SK-N-SH (cell line): ENCODE measurements around the gene ABHD2. TPM values are rescaled to one million over a fixed set of nuclear protein-coding genes. Genes with fewer than 3 reads are reported as not detected.
A peak's percentile ranks its signal among the peaks of the same experiment; 100 is the strongest.

ENCODE experiments used
- CTCF ChIA-PET: fragments of 300-600, 350-600 bp; formaldehyde crosslinking; extraction: SDS; loops from one replicate; lab custom pipeline; 2021; lab: Yijun Ruan, JAX
- POLR2A ChIA-PET: fragments of 350-600 bp; sonication (Branson Sonifier 250); formaldehyde crosslinking; extraction: SDS; loops from one replicate; lab custom pipeline; 2020; ENCODE audit warnings: antibody characterized with exemption, inconsistent platforms; lab: Yijun Ruan, JAX
- DNase-seq: peaks from one replicate; pipeline ENCODE4 v3.0.0; 2012
- H2AFZ ChIP-seq: fragments of 200-600 bp; sonication (generic); 2 replicates; pipeline ENCODE4 v1.8.1; 2016; ENCODE audit warnings: antibody characterized with exemption, mild to moderate bottlenecking, low read depth
- H3F3A ChIP-seq: fragments of 200-600 bp; sonication (generic); replicated peaks from 2 replicates; pipeline ENCODE3; 2016; ENCODE audit warnings: antibody characterized with exemption, mild to moderate bottlenecking; ENCODE audit not compliant: insufficient read depth
- H3K27ac ChIP-seq, 2 experiments: fragments of 200-500 bp in 1 of 2; fragments of 200-600 bp in 1 of 2; sonication (Bioruptor generic) in 1 of 2; sonication (generic), shearing (Covaris generic) in 1 of 2; 2 replicates each; pipeline versions ENCODE4 v1.5.1 to v1.6.1; 2014 to 2016; ENCODE audit warnings: low read depth in 2 of 2, inconsistent platforms in 1 of 2, low read length in 1 of 2, mild to moderate bottlenecking in 1 of 2, mixed read lengths in 1 of 2
- H3K27me3 ChIP-seq: fragments of 200-600 bp; sonication (generic), shearing (Covaris generic); 2 replicates; pipeline ENCODE4 v1.6.1; 2016; ENCODE audit warnings: mixed run types; ENCODE audit not compliant: insufficient read depth
- H3K36me3 ChIP-seq, 2 experiments: fragments of 200-500 bp in 1 of 2; fragments of 200-600 bp in 1 of 2; sonication (Bioruptor generic) in 1 of 2; sonication (generic) in 1 of 2; replicated peaks in 1 of 2; 2 replicates each; pipeline versions ENCODE3 to v1.5.1; 2014 to 2016; ENCODE audit warnings: low read length in 1 of 2, mild to moderate bottlenecking in 1 of 2; ENCODE audit not compliant: insufficient read depth in 2 of 2, control insufficient read depth in 1 of 2
- H3K4me1 ChIP-seq, 2 experiments: fragments of 200-500 bp in 1 of 2; fragments of 200-600 bp in 1 of 2; sonication (Bioruptor generic) in 1 of 2; sonication (generic), shearing (Covaris generic) in 1 of 2; 2 replicates each; pipeline versions ENCODE4 v1.5.1 to v1.6.1; 2014 to 2016; ENCODE audit warnings: low read depth in 1 of 2, low read length in 1 of 2, mixed run types in 1 of 2; ENCODE audit not compliant: insufficient read depth in 2 of 2, control insufficient read depth in 1 of 2
- H3K4me2 ChIP-seq: fragments of 200-600 bp; sonication (generic), shearing (Covaris generic); 2 replicates; pipeline ENCODE4 v1.6.1; 2017; ENCODE audit warnings: mixed run types
- H3K4me3 ChIP-seq, 2 experiments: fragments of 200-500 bp in 1 of 2; fragments of 200-600 bp in 1 of 2; sonication (Bioruptor generic) in 1 of 2; sonication (generic), shearing (Covaris generic) in 1 of 2; 2 replicates each; pipeline versions ENCODE4 v1.5.1 to v1.8.1; 2014 to 2016; ENCODE audit warnings: low read depth in 2 of 2, inconsistent platforms in 1 of 2, low read length in 1 of 2, mild to moderate bottlenecking in 1 of 2, mixed read lengths in 1 of 2, moderate library complexity in 1 of 2
- H3K79me2 ChIP-seq: fragments of 200-600 bp; sonication (generic); 2 replicates; pipeline ENCODE4 v1.8.1; 2017; ENCODE audit warnings: mild to moderate bottlenecking; ENCODE audit not compliant: insufficient read depth
- H3K9ac ChIP-seq: fragments of 200-600 bp; sonication (generic); 2 replicates; pipeline ENCODE4 v1.6.1; 2017; ENCODE audit warnings: mixed run types
- H3K9me2 ChIP-seq: fragments of 200-600 bp; sonication (generic); 2 replicates; pipeline ENCODE4 v1.6.1; 2017; ENCODE audit warnings: mixed run types
- H3K9me3 ChIP-seq: fragments of 200-600 bp; sonication (generic); 2 replicates; pipeline ENCODE4 v1.6.1; 2017; ENCODE audit warnings: mixed run types, mild to moderate bottlenecking, moderate library complexity
- H4K20me1 ChIP-seq: fragments of 200-600 bp; sonication (generic); 2 replicates; pipeline ENCODE4 v1.6.1; 2017; ENCODE audit warnings: mild to moderate bottlenecking, mixed run types; ENCODE audit not compliant: insufficient read depth
- MEF2A ChIP-seq: IDR thresholded peaks from 2 replicates; pipeline ENCODE4 v1.4.0; 2012; ENCODE audit warnings: low read depth, borderline replicate concordance
- NRF1 ChIP-seq: IDR thresholded peaks from 2 replicates; pipeline ENCODE4 v1.6.1; 2012; ENCODE audit warnings: low read depth, mild to moderate bottlenecking, low read length
- RAD21 ChIP-seq: IDR thresholded peaks from 2 replicates; pipeline ENCODE4 v1.6.1; 2012; ENCODE audit warnings: mild to moderate bottlenecking, low read length
- RXRA ChIP-seq: IDR thresholded peaks from 2 replicates; pipeline ENCODE4 v1.4.0; 2012; ENCODE audit warnings: low read depth, mild to moderate bottlenecking, borderline replicate concordance
- SMC3 ChIP-seq: IDR thresholded peaks from 2 replicates; pipeline ENCODE4 v1.6.1; 2012; ENCODE audit warnings: low read depth, low read length, improper control_type of control experiment
- TEAD4 ChIP-seq: IDR thresholded peaks from 2 replicates; pipeline ENCODE4 v1.4.0; 2012; ENCODE audit warnings: mild to moderate bottlenecking, borderline replicate concordance; ENCODE audit not compliant: insufficient read depth
- WGBS: methylation state at CpG from one replicate; pipeline ENCODE4 v1.1.6; 2017; ENCODE audit warnings: low lambda C conversion rate; 5-methylcytosine and 5-hydroxymethylcytosine counted together
- polyA plus RNA-seq, 3 experiments: library from polyadenylated mRNA; depleted of rRNA; stranded (reverse); fragments of >200 nt; gene quantifications; 2 replicates each; pipeline ENCODE4 v1.2.3, GENCODE V29; 2012
- TF ChIP-seq, protein P1 (sequence below): IDR thresholded peaks from 2 replicates; pipeline ENCODE4 v1.4.0; 2012; ENCODE audit warnings: low read depth, borderline replicate concordance
- TF ChIP-seq, protein P2 (sequence below): fragments of 150-350 bp; IDR thresholded peaks from 2 replicates; pipeline ENCODE4 v1.6.1; 2016; ENCODE audit warnings: mild to moderate bottlenecking, low read depth, low read length
- TF ChIP-seq, protein P3 (sequence below): IDR thresholded peaks from 2 replicates; pipeline ENCODE4 v1.6.1; 2012; ENCODE audit warnings: mild to moderate bottlenecking, low read depth, low read length, moderate library complexity
- TF ChIP-seq, protein P4 (sequence below): IDR thresholded peaks from 2 replicates; pipeline ENCODE4 v1.4.0; 2012; ENCODE audit warnings: low read depth, borderline replicate concordance
- TF ChIP-seq, protein P5 (sequence below): fragments of 150-350 bp; IDR thresholded peaks from 2 replicates; pipeline ENCODE4 v1.6.1; 2017; ENCODE audit warnings: antibody characterized with exemption, low read length, low read depth, borderline replicate concordance

The ABHD2 gene
- polyA plus RNA-seq, 1 of the 3 experiments (the other 2 are of a cell fraction), result 19.2 TPM

DNA sequence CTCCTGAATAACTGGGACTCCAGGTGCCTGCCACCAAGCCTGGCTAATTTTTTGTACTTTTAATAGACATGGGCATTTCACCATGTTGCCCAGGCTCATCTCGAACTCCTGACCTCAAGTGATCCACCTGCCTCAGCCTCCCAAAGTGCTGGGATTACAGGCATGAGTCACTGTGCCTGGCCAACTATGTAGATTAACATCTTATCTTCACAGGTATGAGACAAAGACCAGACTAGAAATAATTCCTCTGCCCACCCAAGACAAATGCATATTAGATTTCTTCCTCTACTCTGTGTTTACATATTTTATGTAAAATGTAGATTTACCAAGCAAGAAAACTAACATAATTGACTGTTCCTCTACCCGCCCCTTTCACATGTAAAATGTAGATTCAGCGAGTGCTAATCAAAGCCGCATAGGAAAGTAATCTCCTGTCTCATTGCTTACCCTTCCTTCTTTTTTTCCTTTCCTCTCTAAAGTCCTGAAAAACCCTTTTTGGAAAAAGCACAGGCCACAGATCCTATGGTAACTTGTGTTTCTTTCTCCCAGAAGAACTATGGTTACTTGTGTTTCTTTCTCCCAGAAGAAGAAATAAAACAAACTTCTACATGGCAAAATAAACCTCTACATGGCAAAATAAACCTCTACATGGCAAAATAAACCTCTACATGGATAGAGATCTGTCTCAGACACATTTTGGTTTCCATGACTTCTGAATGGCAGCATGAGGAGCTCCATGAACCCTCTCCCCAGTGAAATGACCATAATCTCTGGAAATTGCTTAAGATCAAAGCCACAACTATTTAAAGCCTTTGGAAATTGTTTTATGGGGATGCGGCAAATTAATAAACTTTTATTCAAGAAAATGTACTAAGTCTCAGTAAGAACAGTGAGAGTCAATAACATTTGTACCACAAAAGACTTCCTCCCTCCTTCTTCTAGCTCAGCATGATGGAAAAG, 9.1 kb upstream of the ABHD2 start (continued):
- no peak for TF ChIP-seq RXRA

DNA sequence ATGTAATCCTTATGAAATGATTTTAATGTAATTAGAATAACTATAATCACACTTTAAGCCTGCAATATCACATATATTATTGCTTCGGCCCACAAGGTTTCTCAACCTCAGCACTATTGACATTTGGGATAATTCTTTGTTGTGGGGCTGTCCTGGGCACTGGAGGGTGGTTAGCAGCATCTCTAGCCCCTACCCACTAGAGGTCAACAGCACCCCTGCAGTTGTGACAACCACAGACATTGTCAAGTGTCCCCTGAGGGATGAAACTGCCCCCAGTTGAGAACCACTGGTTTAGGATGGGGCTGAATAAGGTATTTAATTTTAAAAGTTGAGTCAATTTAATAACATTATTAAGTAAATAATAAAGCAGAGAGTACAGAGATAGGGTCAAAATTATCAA, 6.4 kb upstream of the ABHD2 start:
- Histone ChIP-seq H3K9me3 (no peaks in the 10 kb centered on the region), H4K20me1 (no peaks in the 10 kb centered on the region), H3F3A (peaks cover 6% of the 10 kb centered on the region), H3K27me3 (no peaks in the 10 kb centered on the region), H3K36me3 (no peaks in the 10 kb centered on the region), H3K79me2 (no peaks in the 10 kb centered on the region), H3K4me1 (peaks cover 2 to 25% of the 10 kb centered on the region in 2 experiments; a peak in 3 of 4 replicates), H3K9me2 (no peaks in the 10 kb centered on the region), H2AFZ (no peak overlapping the region), H3K27ac (no peak overlapping the region), H3K4me2 (no peak overlapping the region), H3K4me3 (no peak overlapping the region), H3K9ac (no peak overlapping the region)
- WGBS, result 95% methylated on average over 1 of the region's 1 CpG
- CTCF ChIA-PET, result no interaction called here
- POLR2A ChIA-PET, result no interaction called here
- no peak for DNase-seq
- TF ChIP-seq MEF2A (no peak), TEAD4 (no peak), RAD21 (peak; percentile 39)
- TF ChIP-seq, protein P1, sequence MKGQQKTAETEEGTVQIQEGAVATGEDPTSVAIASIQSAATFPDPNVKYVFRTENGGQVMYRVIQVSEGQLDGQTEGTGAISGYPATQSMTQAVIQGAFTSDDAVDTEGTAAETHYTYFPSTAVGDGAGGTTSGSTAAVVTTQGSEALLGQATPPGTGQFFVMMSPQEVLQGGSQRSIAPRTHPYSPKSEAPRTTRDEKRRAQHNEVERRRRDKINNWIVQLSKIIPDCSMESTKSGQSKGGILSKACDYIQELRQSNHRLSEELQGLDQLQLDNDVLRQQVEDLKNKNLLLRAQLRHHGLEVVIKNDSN, result no peak
- TF ChIP-seq, protein P2, sequence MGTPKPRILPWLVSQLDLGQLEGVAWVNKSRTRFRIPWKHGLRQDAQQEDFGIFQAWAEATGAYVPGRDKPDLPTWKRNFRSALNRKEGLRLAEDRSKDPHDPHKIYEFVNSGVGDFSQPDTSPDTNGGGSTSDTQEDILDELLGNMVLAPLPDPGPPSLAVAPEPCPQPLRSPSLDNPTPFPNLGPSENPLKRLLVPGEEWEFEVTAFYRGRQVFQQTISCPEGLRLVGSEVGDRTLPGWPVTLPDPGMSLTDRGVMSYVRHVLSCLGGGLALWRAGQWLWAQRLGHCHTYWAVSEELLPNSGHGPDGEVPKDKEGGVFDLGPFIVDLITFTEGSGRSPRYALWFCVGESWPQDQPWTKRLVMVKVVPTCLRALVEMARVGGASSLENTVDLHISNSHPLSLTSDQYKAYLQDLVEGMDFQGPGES, result no peak

DNA sequence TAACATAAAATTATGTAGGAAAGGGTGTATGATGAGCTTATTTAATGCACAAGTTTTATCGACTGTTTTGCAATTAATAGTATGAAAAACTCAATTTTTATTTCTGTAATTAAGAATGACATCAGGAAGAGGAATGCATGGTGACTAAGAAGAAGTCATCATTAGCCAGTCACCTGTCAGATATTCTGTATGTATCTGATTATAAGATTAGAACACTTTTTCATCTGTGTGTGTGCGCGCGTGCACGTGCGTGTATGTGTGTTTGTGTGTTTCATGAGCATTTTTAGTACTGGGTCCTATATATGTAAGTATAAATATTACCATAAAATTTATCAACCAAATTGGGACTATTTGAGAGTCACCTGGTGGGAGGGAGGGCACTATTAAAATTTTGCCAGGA, 5.0 kb upstream of the ABHD2 start:
- Histone ChIP-seq H3K27me3 (no peaks in the 10 kb centered on the region), H3K4me1 (peaks cover 7 to 35% of the 10 kb centered on the region in 2 experiments; a peak in 3 of 4 replicates), H3K4me2 (no peak overlapping the region), H3K79me2 (no peaks in the 10 kb centered on the region), H3K4me3 (no peak overlapping the region), H3K27ac (no peak overlapping the region), H3K36me3 (no peaks in the 10 kb centered on the region), H3K9me2 (no peaks in the 10 kb centered on the region), H3K9me3 (no peaks in the 10 kb centered on the region), H3F3A (peaks cover 14% of the 10 kb centered on the region), H3K9ac (no peak overlapping the region), H2AFZ (no peak overlapping the region), H4K20me1 (no peaks in the 10 kb centered on the region)
- CTCF ChIA-PET, result interaction anchor here (0.7 to 3.4 kb wide), 4 partner anchors 11 to 95 kb away, joined by 4 to 14 read pairs (median 6); no protein-coding TSS in a partner anchor
- TF ChIP-seq, protein P3, sequence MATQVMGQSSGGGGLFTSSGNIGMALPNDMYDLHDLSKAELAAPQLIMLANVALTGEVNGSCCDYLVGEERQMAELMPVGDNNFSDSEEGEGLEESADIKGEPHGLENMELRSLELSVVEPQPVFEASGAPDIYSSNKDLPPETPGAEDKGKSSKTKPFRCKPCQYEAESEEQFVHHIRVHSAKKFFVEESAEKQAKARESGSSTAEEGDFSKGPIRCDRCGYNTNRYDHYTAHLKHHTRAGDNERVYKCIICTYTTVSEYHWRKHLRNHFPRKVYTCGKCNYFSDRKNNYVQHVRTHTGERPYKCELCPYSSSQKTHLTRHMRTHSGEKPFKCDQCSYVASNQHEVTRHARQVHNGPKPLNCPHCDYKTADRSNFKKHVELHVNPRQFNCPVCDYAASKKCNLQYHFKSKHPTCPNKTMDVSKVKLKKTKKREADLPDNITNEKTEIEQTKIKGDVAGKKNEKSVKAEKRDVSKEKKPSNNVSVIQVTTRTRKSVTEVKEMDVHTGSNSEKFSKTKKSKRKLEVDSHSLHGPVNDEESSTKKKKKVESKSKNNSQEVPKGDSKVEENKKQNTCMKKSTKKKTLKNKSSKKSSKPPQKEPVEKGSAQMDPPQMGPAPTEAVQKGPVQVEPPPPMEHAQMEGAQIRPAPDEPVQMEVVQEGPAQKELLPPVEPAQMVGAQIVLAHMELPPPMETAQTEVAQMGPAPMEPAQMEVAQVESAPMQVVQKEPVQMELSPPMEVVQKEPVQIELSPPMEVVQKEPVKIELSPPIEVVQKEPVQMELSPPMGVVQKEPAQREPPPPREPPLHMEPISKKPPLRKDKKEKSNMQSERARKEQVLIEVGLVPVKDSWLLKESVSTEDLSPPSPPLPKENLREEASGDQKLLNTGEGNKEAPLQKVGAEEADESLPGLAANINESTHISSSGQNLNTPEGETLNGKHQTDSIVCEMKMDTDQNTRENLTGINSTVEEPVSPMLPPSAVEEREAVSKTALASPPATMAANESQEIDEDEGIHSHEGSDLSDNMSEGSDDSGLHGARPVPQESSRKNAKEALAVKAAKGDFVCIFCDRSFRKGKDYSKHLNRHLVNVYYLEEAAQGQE, result no peak
- TF ChIP-seq SMC3 (no peak), NRF1 (no peak)
- TF ChIP-seq, protein P4, sequence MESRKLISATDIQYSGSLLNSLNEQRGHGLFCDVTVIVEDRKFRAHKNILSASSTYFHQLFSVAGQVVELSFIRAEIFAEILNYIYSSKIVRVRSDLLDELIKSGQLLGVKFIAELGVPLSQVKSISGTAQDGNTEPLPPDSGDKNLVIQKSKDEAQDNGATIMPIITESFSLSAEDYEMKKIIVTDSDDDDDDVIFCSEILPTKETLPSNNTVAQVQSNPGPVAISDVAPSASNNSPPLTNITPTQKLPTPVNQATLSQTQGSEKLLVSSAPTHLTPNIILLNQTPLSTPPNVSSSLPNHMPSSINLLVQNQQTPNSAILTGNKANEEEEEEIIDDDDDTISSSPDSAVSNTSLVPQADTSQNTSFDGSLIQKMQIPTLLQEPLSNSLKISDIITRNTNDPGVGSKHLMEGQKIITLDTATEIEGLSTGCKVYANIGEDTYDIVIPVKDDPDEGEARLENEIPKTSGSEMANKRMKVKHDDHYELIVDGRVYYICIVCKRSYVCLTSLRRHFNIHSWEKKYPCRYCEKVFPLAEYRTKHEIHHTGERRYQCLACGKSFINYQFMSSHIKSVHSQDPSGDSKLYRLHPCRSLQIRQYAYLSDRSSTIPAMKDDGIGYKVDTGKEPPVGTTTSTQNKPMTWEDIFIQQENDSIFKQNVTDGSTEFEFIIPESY, result no peak
- TF ChIP-seq, protein P5, sequence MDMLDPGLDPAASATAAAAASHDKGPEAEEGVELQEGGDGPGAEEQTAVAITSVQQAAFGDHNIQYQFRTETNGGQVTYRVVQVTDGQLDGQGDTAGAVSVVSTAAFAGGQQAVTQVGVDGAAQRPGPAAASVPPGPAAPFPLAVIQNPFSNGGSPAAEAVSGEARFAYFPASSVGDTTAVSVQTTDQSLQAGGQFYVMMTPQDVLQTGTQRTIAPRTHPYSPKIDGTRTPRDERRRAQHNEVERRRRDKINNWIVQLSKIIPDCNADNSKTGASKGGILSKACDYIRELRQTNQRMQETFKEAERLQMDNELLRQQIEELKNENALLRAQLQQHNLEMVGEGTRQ, result no peak
- POLR2A ChIA-PET, result no interaction called here
- DNase-seq, result no peak
- WGBS, result 98% methylated on average over 6 of the region's 6 CpGs
